ENCODE results near the gene CCND2.

CCND2 gene

DNA sequence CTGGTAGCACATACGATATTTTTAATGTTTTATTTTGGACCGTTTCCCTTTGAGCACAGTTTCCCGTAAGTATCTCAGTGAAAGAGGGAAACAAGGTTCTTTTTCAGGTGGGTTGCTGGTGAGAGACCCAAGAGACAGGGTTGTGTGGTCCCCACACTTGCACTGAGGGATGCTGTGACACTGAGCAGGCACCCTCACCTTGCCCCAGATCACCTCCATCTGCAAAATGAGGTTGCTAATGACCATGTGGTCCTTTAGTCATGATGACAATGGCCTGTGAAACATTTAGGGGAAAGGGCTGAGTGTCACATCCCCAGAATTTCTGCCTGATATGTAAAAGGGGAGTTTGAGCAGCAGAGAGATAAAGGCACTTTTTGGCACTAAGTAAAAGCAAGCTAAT is 4.3 kb downstream of the CCND2 start:
- no peak for DNase-seq (ENCODE audit: low read depth)

DNA sequence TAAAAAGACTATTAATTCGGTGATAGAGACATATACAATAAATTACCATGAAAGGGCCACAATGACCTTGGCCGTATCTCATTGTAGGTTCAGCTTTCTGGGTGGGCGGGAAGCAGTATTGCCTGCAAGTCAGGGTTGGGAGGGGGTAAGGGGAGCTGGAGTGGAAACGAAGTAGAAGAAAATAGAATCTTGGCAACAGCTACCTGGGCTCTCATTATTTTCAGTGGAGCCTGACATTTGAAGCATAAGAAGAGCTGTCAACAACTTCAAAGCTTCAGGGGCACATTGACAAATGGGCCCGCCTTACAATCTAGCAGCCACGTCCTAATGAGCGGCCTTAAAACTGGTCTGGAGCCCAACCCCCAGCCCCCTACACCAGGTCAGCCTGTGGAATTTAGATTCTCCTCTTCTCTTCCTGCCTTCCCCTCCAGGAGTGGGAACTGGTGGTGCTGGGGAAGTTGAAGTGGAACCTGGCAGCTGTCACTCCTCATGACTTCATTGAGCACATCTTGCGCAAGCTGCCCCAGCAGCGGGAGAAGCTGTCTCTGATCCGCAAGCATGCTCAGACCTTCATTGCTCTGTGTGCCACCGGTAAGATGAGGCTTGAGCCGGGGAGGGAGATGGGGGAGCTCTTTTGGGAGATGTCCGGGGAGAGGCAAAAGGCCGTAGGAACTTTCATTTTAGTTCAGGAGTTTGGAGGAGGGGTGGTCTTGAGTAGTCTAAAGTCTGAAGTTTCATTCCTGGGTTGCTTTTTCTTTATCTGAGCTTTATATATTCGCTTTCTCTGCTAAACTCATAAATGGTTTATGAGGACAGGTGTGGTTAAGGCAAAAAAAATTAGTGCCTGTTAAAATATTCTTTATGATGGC is 5.0 kb downstream of the CCND2 start:
- DNase-seq (ENCODE audit: low read depth), result no peak

- DNase-seq (ENCODE audit: low read depth), result no peak
These were observed 5.7 kb downstream of the CCND2 start for GRCh38 chr12:4279198-4279690.

GRCh38 chr12:4280351-4281163 is 7.0 kb downstream of the CCND2 start:
- DNase-seq (ENCODE audit: low read depth), result no peak

DNA sequence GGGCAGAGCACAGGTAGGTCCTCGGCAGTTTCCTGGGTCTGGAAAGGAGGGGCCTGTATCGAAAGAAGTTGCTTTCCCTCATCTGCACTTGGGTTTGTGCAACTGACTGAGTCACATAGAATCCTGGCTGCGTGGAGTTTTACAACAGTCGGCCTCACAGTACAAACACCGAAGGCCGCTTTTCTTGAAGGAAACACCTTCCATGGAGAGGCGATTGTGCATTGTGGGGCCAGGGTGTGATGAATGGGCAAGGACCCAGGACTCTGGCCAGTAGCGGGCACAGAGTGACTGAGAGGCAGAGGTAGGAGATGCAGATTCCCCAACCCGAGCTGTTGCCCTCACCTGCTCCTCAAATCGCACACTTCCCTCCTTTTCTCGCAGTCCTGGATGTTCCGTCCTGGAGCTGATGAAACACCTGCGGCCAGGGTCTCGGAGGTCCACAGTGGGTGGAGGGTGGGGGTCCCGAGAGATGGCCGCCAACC is 7.7 kb downstream of the CCND2 start:
- no peak for DNase-seq (ENCODE audit: low read depth)

DNA sequence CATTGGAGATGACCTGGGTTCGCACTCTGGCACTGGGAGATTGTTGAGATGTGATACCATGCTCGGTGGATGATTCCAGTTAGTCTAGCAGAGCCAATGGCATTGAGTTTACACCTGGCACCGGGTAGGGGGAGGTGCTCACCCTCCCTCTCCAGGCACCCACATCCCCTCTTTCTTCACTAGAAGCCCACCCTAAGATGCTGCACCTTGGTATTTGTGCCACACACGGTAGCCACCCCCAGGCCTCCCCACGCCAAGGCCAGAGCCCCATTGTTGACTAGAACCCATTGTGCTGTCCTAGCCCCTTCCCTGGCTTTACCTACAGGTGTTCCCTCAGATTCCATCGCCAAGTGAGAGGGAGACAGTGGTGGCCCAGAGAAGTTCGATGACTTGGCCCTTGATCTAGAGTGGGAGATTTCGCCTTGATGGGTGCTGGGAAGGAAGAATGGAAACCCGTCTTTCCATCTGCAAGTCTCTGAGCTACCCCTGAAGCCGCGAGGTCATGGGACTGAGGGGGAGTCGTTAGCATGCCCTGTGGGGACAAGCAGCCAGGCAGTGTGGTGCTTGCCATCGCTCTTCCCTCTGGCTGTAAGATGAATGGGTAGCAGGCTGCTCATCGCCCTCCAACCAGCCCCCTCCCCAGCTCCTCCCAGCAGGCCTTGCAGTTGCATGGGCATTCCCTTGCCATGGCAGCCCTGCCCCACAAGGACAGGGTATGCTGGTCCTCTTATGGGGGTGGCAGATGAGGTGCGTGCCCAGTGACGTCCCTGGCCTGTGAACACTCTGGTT is 8.7 kb downstream of the CCND2 start:
- no peak for DNase-seq (ENCODE audit: low read depth)

DNA sequence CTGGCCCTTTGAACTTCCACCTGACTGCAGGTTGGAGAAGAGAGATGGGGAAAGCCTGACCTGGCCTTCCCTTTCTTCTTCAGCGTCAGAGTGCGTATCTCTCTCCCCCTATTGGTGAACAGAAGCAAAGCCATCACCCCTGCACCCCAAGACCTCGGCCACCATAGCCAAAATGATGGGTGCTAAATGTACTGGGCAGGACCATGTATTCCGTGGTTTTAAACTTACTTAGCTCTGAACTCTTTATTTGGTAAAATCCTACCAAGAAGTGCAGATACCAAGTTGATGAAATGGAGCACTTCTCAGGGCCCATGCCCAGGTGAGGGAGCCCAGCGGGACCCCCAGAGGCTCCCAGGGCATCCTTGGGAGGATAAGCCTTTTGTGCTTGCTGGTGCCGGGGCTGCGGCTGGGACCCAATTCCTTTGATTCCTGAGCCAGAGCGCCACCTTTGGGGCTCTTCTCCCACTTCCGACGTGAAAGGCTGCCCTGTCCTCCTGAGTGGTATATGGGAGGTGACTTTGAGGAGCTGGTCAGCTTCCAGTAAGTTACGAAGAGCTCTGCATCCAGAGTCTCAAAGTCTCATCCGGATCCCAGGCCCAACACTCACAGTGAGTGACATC is 9.4 kb downstream of the CCND2 start:
- no peak for DNase-seq (ENCODE audit: low read depth)

DNA sequence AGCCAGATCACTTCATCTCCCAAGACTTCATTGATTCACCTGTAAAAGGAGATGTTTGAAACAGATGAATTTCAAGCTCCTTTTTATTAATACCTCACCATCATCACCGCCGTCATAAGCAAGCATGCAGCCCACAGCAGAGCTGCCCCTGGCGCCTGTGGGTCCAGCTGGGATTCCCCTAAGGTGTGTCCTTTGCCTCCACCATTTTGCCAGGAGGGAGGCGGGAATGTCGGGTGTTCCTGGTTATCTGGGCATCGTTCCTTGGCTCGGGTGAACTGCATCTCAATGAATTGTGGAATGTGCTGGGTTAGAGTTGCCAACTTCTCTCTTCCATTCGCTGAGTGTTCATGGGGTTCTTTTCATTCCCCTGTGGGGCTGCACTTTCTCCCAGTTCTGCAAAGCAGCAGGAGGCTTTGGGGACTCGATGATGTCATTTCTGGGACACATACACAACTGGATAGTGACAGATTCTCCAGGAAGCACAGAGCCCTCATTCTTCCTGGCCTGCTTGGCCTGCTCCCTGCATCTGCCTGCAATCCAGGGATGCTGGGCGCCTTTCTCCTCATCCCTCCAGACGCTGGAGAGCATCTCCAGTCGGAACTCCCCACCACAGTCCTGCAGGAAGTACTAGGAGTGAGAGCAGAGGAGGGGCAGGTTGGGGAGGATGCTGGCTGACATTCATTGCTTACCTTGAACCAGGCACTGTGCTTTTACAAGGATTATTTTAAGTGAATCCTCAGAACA is 10.1 kb downstream of the CCND2 start:
- DNase-seq (ENCODE audit: low read depth), result no peak

- DNase-seq (ENCODE audit: low read depth), result no peak
These were observed 10.7 kb downstream of the CCND2 start for GRCh38 chr12:4284306-4284705.

GRCh38 chr12:4285070-4285469 is 11.5 kb downstream of the CCND2 start:
- no peak for DNase-seq (ENCODE audit: low read depth)

DNA sequence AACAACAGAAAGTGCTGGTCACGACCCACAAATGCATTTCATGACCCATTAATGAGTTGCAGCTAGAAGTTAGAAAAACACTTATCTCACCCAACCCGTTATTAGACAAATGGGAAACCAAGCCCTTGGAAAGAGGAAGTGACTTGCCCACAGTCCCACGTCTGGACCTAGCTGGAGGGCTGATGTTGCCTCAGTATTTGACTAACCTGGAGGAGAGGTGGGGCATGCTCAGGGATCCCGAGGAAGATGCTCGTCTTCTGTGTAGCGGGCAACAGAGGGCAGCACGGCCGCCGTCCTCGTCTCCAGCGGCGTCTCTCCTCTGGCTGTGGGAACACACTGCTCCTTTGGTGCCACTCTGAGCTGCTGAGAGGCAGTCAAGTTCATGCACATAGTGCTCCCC is 12.7 kb downstream of the CCND2 start:
- DNase-seq (ENCODE audit: low read depth), result no peak

DNA sequence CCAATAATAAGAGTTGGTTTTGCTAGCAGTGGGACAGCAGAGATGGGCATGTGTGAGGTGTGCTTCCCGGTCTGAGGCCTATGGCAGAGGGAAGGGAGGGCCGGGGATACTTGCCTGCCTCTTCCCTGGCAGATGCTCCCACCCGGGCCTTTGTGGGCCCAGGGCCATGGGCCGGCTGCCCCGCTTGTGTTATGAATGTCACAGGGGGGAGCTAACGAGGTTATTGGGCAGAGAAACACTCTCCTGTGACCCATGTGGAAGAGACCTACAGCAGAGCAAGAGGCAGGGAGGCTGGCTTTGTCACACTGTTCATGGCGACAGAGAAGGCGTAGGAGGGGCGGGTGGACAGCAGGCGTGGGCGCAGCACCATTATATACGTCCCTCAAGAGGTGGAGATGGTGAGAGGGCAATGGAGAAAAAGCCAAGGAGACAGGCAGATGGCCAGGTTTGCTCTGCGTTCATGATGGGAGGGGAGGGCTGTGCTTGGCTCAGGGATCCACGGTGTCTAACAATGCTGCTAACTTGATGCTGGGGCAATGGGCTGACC is 13.3 kb downstream of the CCND2 start:
- DNase-seq (ENCODE audit: low read depth), result no peak

- DNase-seq (ENCODE audit: low read depth), result no peak
These were observed 14.0 kb downstream of the CCND2 start for GRCh38 chr12:4287325-4288211.

GRCh38 chr12:4288296-4289131 is 15.0 kb downstream of the CCND2 start:
- no peak for DNase-seq (ENCODE audit: low read depth)

- no peak for DNase-seq (ENCODE audit: low read depth)
These were observed 15.8 kb downstream of the CCND2 start for GRCh38 chr12:4289231-4289878.

DNA sequence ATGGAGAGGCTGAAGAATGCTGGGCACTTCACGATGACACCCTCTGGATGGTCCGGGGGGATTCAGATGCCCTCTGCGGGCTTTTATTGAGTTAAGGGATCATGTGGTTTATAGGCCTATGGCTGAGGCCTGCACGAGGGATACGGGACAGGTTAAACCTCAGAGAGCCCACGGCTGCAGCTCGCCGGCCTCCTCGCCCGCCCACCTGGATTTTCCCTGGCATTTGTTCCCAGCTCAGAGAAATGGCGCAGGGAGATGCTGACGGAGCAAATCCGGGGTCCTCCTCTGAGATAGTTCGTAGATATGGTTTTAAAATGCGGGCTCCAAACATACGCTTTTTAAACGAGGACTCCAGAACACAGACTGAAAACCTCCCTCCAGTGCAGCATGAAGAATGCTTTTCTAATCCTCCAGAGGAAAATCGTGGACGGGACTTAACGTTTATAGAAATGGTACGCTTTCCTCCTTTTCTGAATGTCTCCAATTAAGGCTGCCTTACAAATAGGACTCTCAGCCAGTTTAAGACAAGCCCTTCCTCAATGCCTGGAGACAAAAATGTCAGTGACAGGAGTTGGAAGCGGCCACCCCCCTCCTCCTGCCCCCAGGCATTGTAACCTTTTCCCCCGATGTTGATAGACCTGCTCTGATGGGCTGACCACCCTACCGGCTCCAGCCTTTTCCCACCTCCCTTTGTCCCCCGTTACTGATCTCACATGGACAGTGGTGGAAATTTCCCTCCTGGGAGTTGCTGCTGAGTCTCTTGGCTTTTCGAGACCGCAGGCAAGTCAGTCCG is 16.6 kb downstream of the CCND2 start:
- no peak for DNase-seq (ENCODE audit: low read depth)

DNA sequence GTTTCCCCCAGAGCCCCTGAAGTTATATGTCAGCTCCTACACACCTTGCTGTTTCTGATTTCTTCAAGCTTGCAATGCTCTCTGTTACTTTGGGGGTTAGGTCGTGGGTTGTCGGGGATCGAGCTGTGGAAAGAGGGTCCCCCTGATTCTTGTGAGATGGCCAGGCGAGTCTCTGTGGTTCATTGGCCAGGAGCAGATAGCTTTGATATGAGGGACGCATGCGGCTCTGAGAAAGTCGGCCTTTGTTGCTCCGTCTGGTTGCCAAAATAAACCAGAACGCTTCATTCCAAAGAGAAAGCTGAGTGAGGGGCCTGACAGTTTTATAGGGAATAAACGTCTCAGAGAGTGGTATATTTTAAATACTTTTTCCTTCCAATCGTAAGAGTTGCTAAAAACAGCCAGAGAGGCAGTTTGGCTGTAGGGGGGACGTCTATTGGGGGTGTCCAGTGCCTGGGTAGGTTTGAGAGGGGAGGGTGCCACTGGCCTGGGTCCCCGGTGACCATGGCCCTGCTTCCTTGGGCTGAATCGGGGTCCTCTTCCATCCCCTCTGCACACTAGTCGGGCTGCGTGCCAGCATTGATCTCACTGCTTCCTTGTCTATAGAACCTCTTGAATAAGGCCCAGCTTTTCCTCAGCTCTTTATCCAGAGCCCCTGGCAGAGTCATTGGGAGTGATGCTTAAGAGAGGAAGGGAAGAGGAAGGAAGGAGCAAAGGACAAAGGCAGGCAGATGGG is 18.9 kb downstream of the CCND2 start:
- no peak for DNase-seq (ENCODE audit: low read depth)

All from stimulated activated CD8-positive, alpha-beta memory T cell treated with anti-CD3 and anti-CD28 coated beads, Interleukin-15, amount 100 ng/mL, for 1 hour (primary cell).